BE2C (cell line): Measurements from ENCODE around the gene TSHB.

ENCODE experiments used
- DNase-seq: peaks from one replicate; pipeline ENCODE4 v3.0.0-alpha.2; 2020
- H3K27me3 ChIP-seq: fragments of 250-450 bp; sonication (Bioruptor Pico); 2 replicates; pipeline ENCODE4 v1.5.1; 2020; ENCODE audit warnings: mild to moderate bottlenecking
- H3K36me3 ChIP-seq: fragments of 250-450 bp; sonication (Bioruptor Pico); 2 replicates; pipeline ENCODE4 v1.5.1; 2020; ENCODE audit warnings: mild to moderate bottlenecking
- H3K4me1 ChIP-seq: fragments of 250-450 bp; sonication (Bioruptor Pico); 2 replicates; pipeline ENCODE4 v1.5.1; 2020
- H3K4me3 ChIP-seq: 2 replicates; pipeline ENCODE4 v1.5.1; 2011; ENCODE audit warnings: low read depth, low read length
- H3K9me3 ChIP-seq: fragments of 250-450 bp; sonication (Bioruptor Pico); 2 replicates; pipeline ENCODE4 v1.5.1; 2020
- TF ChIP-seq, protein P1 (sequence below): IDR thresholded peaks from 2 replicates; pipeline ENCODE4 v1.5.1; 2012; ENCODE audit warnings: mild to moderate bottlenecking, low read depth, low read length

The TSHB gene

DNA sequence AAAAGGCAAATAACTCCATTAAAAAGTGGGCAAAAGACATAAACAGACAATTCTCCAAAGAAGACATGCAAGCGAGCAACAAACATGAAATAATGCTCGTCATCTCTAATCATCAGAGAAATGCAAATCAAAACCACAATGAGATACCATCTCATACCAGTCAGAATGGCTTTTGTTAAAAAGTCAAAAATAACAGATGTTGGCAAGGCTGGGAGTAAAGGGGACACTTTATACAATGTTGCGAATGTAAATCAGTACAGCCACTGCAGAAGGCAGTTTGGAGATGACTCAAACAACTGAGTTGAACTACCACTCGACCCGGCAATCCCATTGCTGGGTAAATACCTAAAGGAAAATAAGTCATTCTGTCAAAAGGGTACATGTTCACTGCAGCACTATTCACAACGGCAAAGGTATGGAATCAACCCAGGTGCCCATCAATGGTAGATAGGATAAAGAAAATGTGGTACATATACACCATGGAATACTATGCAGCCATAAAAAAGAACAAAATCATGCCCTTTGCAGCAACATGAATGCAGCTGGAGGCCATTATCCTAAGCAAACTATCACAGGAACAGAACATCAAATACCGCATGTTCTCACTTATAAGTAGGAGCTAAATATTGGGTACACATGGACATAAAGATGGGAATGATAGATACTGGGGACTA lies 33.7 kb downstream of the TSHB start:
- H3K4me3 ChIP-seq = no peak overlapping the region
- H3K4me1 ChIP-seq = no peaks in the 10 kb centered on the region
- H3K36me3 ChIP-seq = no peaks in the 10 kb centered on the region
- DNase-seq = no peak
- no peaks in the 10 kb centered on the region for H3K27me3 ChIP-seq
- no peaks in the 10 kb centered on the region for H3K9me3 ChIP-seq
- TF ChIP-seq, protein P1, sequence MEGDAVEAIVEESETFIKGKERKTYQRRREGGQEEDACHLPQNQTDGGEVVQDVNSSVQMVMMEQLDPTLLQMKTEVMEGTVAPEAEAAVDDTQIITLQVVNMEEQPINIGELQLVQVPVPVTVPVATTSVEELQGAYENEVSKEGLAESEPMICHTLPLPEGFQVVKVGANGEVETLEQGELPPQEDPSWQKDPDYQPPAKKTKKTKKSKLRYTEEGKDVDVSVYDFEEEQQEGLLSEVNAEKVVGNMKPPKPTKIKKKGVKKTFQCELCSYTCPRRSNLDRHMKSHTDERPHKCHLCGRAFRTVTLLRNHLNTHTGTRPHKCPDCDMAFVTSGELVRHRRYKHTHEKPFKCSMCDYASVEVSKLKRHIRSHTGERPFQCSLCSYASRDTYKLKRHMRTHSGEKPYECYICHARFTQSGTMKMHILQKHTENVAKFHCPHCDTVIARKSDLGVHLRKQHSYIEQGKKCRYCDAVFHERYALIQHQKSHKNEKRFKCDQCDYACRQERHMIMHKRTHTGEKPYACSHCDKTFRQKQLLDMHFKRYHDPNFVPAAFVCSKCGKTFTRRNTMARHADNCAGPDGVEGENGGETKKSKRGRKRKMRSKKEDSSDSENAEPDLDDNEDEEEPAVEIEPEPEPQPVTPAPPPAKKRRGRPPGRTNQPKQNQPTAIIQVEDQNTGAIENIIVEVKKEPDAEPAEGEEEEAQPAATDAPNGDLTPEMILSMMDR = no peak

DNA sequence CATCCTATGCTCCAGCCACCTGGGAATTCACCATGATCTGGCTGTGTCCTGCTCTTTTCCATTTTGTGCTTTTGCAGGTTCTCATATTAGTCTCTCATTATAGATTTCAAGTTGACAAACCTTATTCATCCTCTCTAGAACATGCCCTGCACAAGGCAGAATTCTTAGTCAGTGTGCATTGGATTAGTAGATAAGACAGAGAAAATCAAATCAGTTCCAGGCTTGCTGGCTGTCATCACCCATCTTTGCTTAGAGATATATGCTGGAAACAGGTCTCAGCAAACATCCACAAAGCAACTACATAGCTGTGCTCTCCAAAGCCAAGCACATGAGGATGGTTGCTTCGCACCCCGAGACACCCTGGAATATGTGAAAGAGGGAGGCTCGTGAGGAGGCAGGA lies 34.8 kb downstream of the TSHB start:
- Histone ChIP-seq H3K4me3 (no peak overlapping the region), H3K9me3 (no peaks in the 10 kb centered on the region), H3K4me1 (no peaks in the 10 kb centered on the region), H3K27me3 (no peaks in the 10 kb centered on the region), H3K36me3 (no peaks in the 10 kb centered on the region)
- no peak for DNase-seq
- TF ChIP-seq, protein P1 = no peak

DNA sequence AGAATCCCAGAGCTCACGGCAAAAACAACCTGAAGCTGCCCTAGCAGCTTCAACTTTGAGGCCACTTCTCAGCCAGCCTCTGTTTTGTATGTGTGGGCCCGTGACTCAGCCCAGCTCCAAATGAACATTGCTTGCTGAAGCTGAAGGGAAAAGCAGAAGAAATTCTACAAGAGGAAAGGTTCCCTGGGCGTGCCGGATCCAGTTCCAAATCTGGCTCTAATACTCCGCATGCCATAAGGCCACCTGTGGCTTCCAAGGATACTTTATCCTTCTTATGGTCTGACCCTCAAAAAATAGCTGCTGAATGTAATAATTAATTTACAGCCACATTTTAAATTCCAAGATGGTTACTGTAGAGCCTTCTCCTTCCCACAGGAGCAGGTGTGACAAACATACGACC lies 35.4 kb downstream of the TSHB start:
- Histone ChIP-seq H3K27me3 (no peaks in the 10 kb centered on the region), H3K9me3 (no peaks in the 10 kb centered on the region), H3K36me3 (no peaks in the 10 kb centered on the region), H3K4me3 (no peak overlapping the region), H3K4me1 (no peaks in the 10 kb centered on the region)
- no peak for DNase-seq
- TF ChIP-seq, protein P1 = no peak

DNA sequence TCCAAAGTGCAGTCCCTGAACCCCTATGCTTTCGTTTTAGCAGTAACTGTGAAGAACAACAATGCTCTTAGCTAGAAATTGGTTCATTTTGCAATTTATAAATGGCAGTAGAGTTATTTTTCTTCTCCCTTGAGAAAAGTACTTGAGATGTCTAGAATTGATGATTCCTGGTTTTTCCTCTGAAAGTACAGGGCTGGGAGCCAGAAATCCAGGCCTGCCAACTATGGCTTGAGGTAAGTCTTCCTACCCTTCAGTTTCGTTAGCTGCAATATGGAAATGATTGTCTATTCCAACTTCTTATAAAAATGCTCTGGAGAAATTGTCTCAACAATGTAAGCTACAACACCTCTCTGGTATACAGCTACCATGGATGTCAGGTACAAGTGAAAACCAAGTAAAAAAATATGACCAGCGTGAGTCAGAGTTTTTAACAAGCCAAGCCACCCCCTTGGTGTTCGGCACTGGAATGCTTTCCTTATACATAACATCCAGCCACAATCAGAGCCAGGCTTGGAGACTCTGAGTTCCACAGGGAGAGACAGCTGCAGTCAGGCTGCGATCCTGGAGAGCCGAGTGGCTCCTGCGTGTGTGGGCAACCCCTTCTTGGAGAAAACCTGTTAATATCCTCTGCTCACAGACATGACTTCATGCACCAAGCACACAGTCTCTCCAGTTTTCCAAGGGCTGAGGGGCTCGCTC lies 37.7 kb downstream of the TSHB start:
- no peaks in the 10 kb centered on the region for H3K27me3 ChIP-seq
- H3K4me3 ChIP-seq = no peak overlapping the region
- DNase-seq = no peak
- H3K9me3 ChIP-seq = no peaks in the 10 kb centered on the region
- no peaks in the 10 kb centered on the region for H3K4me1 ChIP-seq
- TF ChIP-seq, protein P1 = no peak
- no peaks in the 10 kb centered on the region for H3K36me3 ChIP-seq

DNA sequence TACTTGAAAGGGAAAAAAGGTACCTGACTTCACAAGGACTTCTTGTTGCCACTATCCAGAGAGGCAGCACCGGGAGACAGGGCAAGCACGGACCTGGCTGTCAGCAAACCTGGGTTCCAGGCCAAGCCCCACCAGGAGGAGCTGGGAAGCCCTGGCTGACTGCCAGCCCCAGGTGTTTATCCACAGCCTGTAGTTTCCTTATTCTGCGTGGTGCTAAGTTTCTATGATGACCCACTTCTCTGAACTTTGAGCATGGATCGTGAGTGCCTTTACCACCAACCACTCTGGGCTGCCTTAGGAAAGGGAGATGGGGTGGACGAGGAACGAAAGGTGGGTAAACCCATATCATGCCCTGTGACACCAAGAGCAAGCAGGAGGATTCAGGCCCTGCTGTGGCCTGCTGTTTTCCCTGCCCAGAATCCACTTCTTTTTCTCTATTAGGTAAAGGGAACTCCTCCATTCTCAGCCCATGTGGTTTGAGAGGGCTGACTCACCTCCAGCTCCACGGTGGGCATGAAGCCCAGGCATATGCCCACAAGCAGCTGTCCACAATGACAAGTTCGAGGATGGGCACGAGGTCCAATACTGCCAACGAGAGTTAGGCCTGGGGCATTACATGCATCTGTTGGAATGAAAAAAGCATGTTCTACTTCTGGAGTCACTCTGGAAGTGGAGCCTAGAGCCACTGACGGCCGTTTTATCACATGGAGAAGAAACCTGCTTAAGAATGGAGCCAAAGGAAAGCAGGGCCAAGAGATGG lies 39.4 kb downstream of the TSHB start:
- Histone ChIP-seq H3K4me1 (no peaks in the 10 kb centered on the region), H3K9me3 (no peaks in the 10 kb centered on the region), H3K4me3 (no peak overlapping the region), H3K27me3 (no peaks in the 10 kb centered on the region), H3K36me3 (no peaks in the 10 kb centered on the region)
- no peak for DNase-seq
- TF ChIP-seq, protein P1 = no peak
